ENCODE measurements around the gene PSMA2.

- no peak for TF ChIP-seq CTCF (IDR thresholded peaks at IDR 0.05)
- no peak for TF ChIP-seq NFIC (IDR thresholded peaks at IDR 0.05; ENCODE audit: borderline replicate concordance)
- TF ChIP-seq EP300 (IDR thresholded peaks at IDR 0.05; ENCODE audit: borderline replicate concordance in 1 of 2, low read depth in 1 of 2, low read length in 1 of 2) = no peak
- TF ChIP-seq SIN3A (IDR thresholded peaks at IDR 0.05; ENCODE audit: borderline replicate concordance, low read depth, low read length) = no peak
- TF ChIP-seq EZH2phosphoT487 (IDR thresholded peaks at IDR 0.05; ENCODE audit: borderline replicate concordance, low read depth) = no peak
Observed at GRCh38 chr7:42868480-42868879, 63.5 kb downstream of the PSMA2 start.

Measured in SK-N-SH (cell line).